Esophagus squamous epithelium (tissue), 5 donors: ENCODE results near the gene RABGAP1L. TPM values are rescaled to one million over a fixed set of nuclear protein-coding genes. Genes with fewer than 3 reads are reported as not detected.

Experiments
- DNase-seq: peaks from one replicate; lab custom pipeline; 2025; lab: John Stamatoyannopoulos, UW
- H3K27ac ChIP-seq, 4 donors: fragments of 200-600 bp; sonication (generic); one replicate each; pipeline ENCODE4 v1.5.1; 2016 to 2019; ENCODE audit warnings: mild to moderate bottlenecking in 1 of 4
- H3K27me3 ChIP-seq, 4 donors: fragments of 200-600 bp; sonication (generic); 1 replicate in 3 of 4; 2 replicates in 1 of 4; pipeline versions ENCODE4 v1.5.1 to v1.6.0; 2017 to 2021; ENCODE audit warnings: antibody characterized with exemption in 1 of 4
- H3K36me3 ChIP-seq, 3 donors: fragments of 200-600 bp; sonication (generic); one replicate each; pipeline ENCODE4 v1.5.1; 2016 to 2019
- H3K4me1 ChIP-seq, 3 donors: fragments of 200-600 bp; sonication (generic); one replicate each; pipeline ENCODE4 v1.5.1; 2017 to 2019
- H3K4me3 ChIP-seq, 4 donors: fragments of 200-600 bp; sonication (generic); 1 replicate in 3 of 4; 2 replicates in 1 of 4; pipeline ENCODE4 v1.5.1; 2016 to 2019; ENCODE audit warnings: mild to moderate bottlenecking in 2 of 4, moderate library complexity in 1 of 4
- H3K9me3 ChIP-seq, 3 donors: fragments of 200-600 bp; sonication (generic); one replicate each; pipeline ENCODE4 v1.5.1; 2016 to 2019
- CTCF ChIP-seq, 6 experiments: fragments of 450-650 bp in 4 of 6; fragments of 200-600 bp in 2 of 6; sonication (generic) in 2 of 6; IDR thresholded peaks; one replicate each; pipeline ENCODE4 v1.5.1; 2016 to 2019; ENCODE audit warnings: antibody characterized with exemption in 6 of 6, mild to moderate bottlenecking in 4 of 6, moderate library complexity in 4 of 6
- POLR2A ChIP-seq, 4 donors: fragments of 450-650 bp; IDR thresholded peaks; one replicate each; pipeline ENCODE4 v1.6.1; 2017; ENCODE audit warnings: antibody characterized with exemption in 4 of 4, mild to moderate bottlenecking in 4 of 4, moderate library complexity in 3 of 4
- WGBS, 2 donors: methylation state at CpG; one replicate each; pipeline ENCODE4 v1.1.5; 2018; 5-methylcytosine and 5-hydroxymethylcytosine counted together
- intact Hi-C: fragments of 100-400 bp; cut with DNase I; formaldehyde crosslinking; loops from one replicate; pipeline ENCODE4 v1.15.0; 2022
- total RNA-seq, 4 donors: library from RNA; depleted of rRNA; stranded (reverse); fragments of >200 nt; gene quantifications; one replicate each; pipeline ENCODE4 v1.1.0, GENCODE V29; 2016
- donor health status: DM: yes; HTN: yes; CAD: no.

The RABGAP1L gene
- total RNA-seq, 4 donors from 2014 or later = 35.7 to 45.6 (median 41.0) TPM

- Histone ChIP-seq H3K4me1 (peaks cover 0 to 12% (median 0%) of the 10 kb centered on the region in 3 donors), H3K27me3 (no peaks in the 10 kb centered on the region), H3K36me3 (no peaks in the 10 kb centered on the region), H3K9me3 (no peaks in the 10 kb centered on the region), H3K4me3 (no peak overlapping the region), H3K27ac (no peak overlapping the region)
- TF ChIP-seq CTCF (IDR thresholded peaks at IDR 0.05) (no peak), POLR2A (IDR thresholded peaks at IDR 0.05) (no peak)
- intact Hi-C loops = no loop called here
- DNase-seq = no peak
- 95 to 98% methylated on average over 3 of the region's 3 CpGs for WGBS, 2 donors
These were observed 796.8 kb downstream of the RABGAP1L start for GRCh38 chr1:174956086-174956485.

GRCh38 chr1:174956976-174957375 lies 797.7 kb downstream of the RABGAP1L start:
- no peak for DNase-seq
- Histone ChIP-seq H3K4me1 (peaks cover 0 to 12% (median 0%) of the 10 kb centered on the region in 3 donors), H3K27me3 (no peaks in the 10 kb centered on the region), H3K27ac (no peak overlapping the region), H3K9me3 (no peaks in the 10 kb centered on the region), H3K36me3 (no peaks in the 10 kb centered on the region), H3K4me3 (no peak overlapping the region)
- intact Hi-C loops = no loop called here
- TF ChIP-seq CTCF (IDR thresholded peaks at IDR 0.05) = no peak
- TF ChIP-seq POLR2A (IDR thresholded peaks at IDR 0.05) = no peak

- Histone ChIP-seq H3K27ac (no peak overlapping the region), H3K27me3 (no peaks in the 10 kb centered on the region), H3K4me1 (peaks cover 0 to 13% (median 0%) of the 10 kb centered on the region in 3 donors), H3K4me3 (no peak overlapping the region), H3K36me3 (no peaks in the 10 kb centered on the region), H3K9me3 (no peaks in the 10 kb centered on the region)
- DNase-seq = no peak
- intact Hi-C loops = no loop called here
- TF ChIP-seq CTCF (IDR thresholded peaks at IDR 0.05) = no peak
- no peak for TF ChIP-seq POLR2A (IDR thresholded peaks at IDR 0.05)
These were observed 798.5 kb downstream of the RABGAP1L start for GRCh38 chr1:174957829-174958228.

GRCh38 chr1:174958396-174958795 lies 799.1 kb downstream of the RABGAP1L start:
- no peak for DNase-seq
- intact Hi-C loops = no loop called here
- Histone ChIP-seq H3K27me3 (no peaks in the 10 kb centered on the region), H3K27ac (no peak overlapping the region), H3K9me3 (no peaks in the 10 kb centered on the region), H3K36me3 (no peaks in the 10 kb centered on the region), H3K4me1 (peaks cover 0 to 19% (median under 1%) of the 10 kb centered on the region in 3 donors), H3K4me3 (no peak overlapping the region)
- WGBS, 2 donors = 86 to 96% methylated on average over 1 of the region's 1 CpG
- no peak for TF ChIP-seq POLR2A (IDR thresholded peaks at IDR 0.05)
- TF ChIP-seq CTCF (IDR thresholded peaks at IDR 0.05) = no peak

GRCh38 chr1:174960362-174960761 lies 801.0 kb downstream of the RABGAP1L start:
- intact Hi-C loops = no loop called here
- peaks cover 7 to 27% (median 14%) of the 10 kb centered on the region in 3 donors for H3K4me1 ChIP-seq
- H3K27me3 ChIP-seq = no peaks in the 10 kb centered on the region
- DNase-seq = no peak
- H3K9me3 ChIP-seq = no peaks in the 10 kb centered on the region
- H3K27ac ChIP-seq = no peak overlapping the region
- no peaks in the 10 kb centered on the region for H3K36me3 ChIP-seq
- TF ChIP-seq POLR2A (IDR thresholded peaks at IDR 0.05) (no peak), CTCF (IDR thresholded peaks at IDR 0.05) (no peak)
- 89 to 91% methylated on average over 2 of the region's 2 CpGs for WGBS, 2 donors
- no peak overlapping the region for H3K4me3 ChIP-seq
